GM23338 (cell line): ENCODE measurements around the gene TXNDC16. TPM values are rescaled to one million over a fixed set of nuclear protein-coding genes. Genes with fewer than 3 reads are reported as not detected.
A peak's percentile ranks its signal among the peaks of the same experiment; 100 is the strongest.

Experiments used
- ATAC-seq: fragments of 200-7000 bp; cut with Tn5 transposase; 3 replicates; pipeline ENCODE4 v1.9.1; 2020
- DNase-seq: peaks from one replicate; pipeline ENCODE4 v3.0.0-alpha.2; 2015; ENCODE audit warnings: low spot score
- H2AFZ ChIP-seq: fragments of 200-600 bp; sonication (generic); 2 replicates; pipeline ENCODE4 v1.8.0; 2016; ENCODE audit warnings: antibody characterized with exemption, mild to moderate bottlenecking, moderate library complexity
- H3F3A ChIP-seq: fragments of 200-600 bp; sonication (generic); replicated peaks from 2 replicates; pipeline ENCODE4 v1.8.0; 2017; ENCODE audit warnings: antibody characterized with exemption, mixed run types, low read depth
- H3K27ac ChIP-seq: fragments of 200-600 bp; sonication (generic); 2 replicates; pipeline ENCODE4 v1.6.1; 2016; ENCODE audit warnings: low read depth
- H3K27me3 ChIP-seq: fragments of 200-600 bp; sonication (generic); 2 replicates; pipeline ENCODE4 v1.8.0; 2016; ENCODE audit warnings: mild to moderate bottlenecking, mixed run types, moderate library complexity; ENCODE audit not compliant: insufficient read depth
- H3K36me3 ChIP-seq: fragments of 200-600 bp; sonication (generic); 2 replicates; pipeline ENCODE4 v1.8.0; 2016; ENCODE audit warnings: mild to moderate bottlenecking; ENCODE audit not compliant: insufficient read depth
- H3K4me1 ChIP-seq: fragments of 200-600 bp; sonication (generic); 2 replicates; pipeline ENCODE4 v1.8.0; 2016; ENCODE audit warnings: mild to moderate bottlenecking, moderate library complexity; ENCODE audit not compliant: insufficient read depth
- H3K4me2 ChIP-seq: fragments of 200-600 bp; sonication (generic); 2 replicates; pipeline ENCODE4 v1.7.1; 2017; ENCODE audit warnings: mixed run types
- H3K4me3 ChIP-seq: fragments of 200-600 bp; sonication (generic); 2 replicates; pipeline ENCODE4 v1.6.1; 2016; ENCODE audit warnings: mixed run types
- H3K79me2 ChIP-seq: fragments of 200-600 bp; sonication (generic); replicated peaks from 2 replicates; pipeline ENCODE4 v1.8.0; 2017; ENCODE audit warnings: mild to moderate bottlenecking; ENCODE audit not compliant: insufficient read depth
- H3K9me2 ChIP-seq: fragments of 200-600 bp; sonication (generic); 2 replicates; pipeline ENCODE4 v1.8.0; 2017; ENCODE audit not compliant: insufficient read depth
- H4K20me1 ChIP-seq: fragments of 200-600 bp; sonication (generic); replicated peaks from 2 replicates; pipeline ENCODE4 v1.8.0; 2017; ENCODE audit warnings: mild to moderate bottlenecking; ENCODE audit not compliant: insufficient read depth
- H3K27ac Mint-ChIP-seq: 2 replicates; pipeline ENCODE4 v1.8.0; 2020; ENCODE audit warnings: inconsistent platforms, mild to moderate bottlenecking, moderate library complexity, mixed read lengths
- H3K27me3 Mint-ChIP-seq: 3 replicates; pipeline ENCODE4 v1.8.0; 2022; ENCODE audit warnings: low read depth, mild to moderate bottlenecking, moderate library complexity, mixed read lengths, inconsistent platforms; ENCODE audit not compliant: insufficient read depth, poor library complexity
- H3K36me3 Mint-ChIP-seq: 3 replicates; pipeline ENCODE4 v1.8.0; 2021; ENCODE audit warnings: low read depth, mild to moderate bottlenecking, inconsistent platforms, moderate library complexity, mixed read lengths
- H3K4me1 Mint-ChIP-seq: 3 replicates; pipeline ENCODE4 v1.8.0; 2020; ENCODE audit warnings: mild to moderate bottlenecking, inconsistent platforms, mixed read lengths
- H3K4me3 Mint-ChIP-seq: 3 replicates; pipeline ENCODE4 v1.8.0; 2021; ENCODE audit warnings: moderate library complexity, mild to moderate bottlenecking, inconsistent platforms, mixed read lengths
- H3K9me3 Mint-ChIP-seq: 3 replicates; pipeline ENCODE4 v1.8.0; 2020; ENCODE audit warnings: moderate library complexity, mild to moderate bottlenecking, inconsistent platforms, mixed read lengths
- CREB1 ChIP-seq: fragments of 250-450 bp; sonication (Bioruptor Pico); IDR thresholded peaks from 2 replicates; pipeline ENCODE4 v1.5.0; 2020; ENCODE audit warnings: low read depth, mild to moderate bottlenecking, moderate library complexity
- EZH2 ChIP-seq: fragments of 200-600 bp; sonication (generic); IDR thresholded peaks from one replicate; pipeline ENCODE4 v1.8.0; 2017; ENCODE audit warnings: antibody characterized with exemption, mild to moderate bottlenecking, low read depth; ENCODE audit not compliant: unreplicated experiment
- EZH2phosphoT487 ChIP-seq: fragments of 200-600 bp; sonication (generic); IDR thresholded peaks from one replicate; pipeline ENCODE4 v1.8.1; 2018; ENCODE audit warnings: antibody characterized with exemption; ENCODE audit not compliant: unreplicated experiment
- JUNB ChIP-seq: IDR thresholded peaks from one replicate; pipeline ENCODE4 v1.6.1; 2016; ENCODE audit warnings: antibody characterized with exemption; ENCODE audit not compliant: unreplicated experiment
- POLR2AphosphoS5 ChIP-seq: IDR thresholded peaks from 2 replicates; pipeline ENCODE4 v1.6.1; 2016; ENCODE audit warnings: antibody characterized with exemption, low read depth
- ZNF114 ChIP-seq: fragments of 250-450 bp; sonication (Bioruptor Pico); IDR thresholded peaks from 2 replicates; pipeline ENCODE4 v1.5.0; 2020; ENCODE audit warnings: mild to moderate bottlenecking, moderate library complexity
- ZNF331 ChIP-seq: fragments of 250-450 bp; sonication (Bioruptor Pico); IDR thresholded peaks from 2 replicates; pipeline ENCODE4 v1.5.0; 2020; ENCODE audit warnings: low read depth, mild to moderate bottlenecking, moderate library complexity
- polyA plus RNA-seq: library from polyadenylated mRNA; unstranded; fragments of >200 nt; fragmentation: Nextera tagmentation; extraction: Ambion mirVana; gene quantifications from 2 replicates; pipeline ENCODE4 v1.2.1, GENCODE V29; 2016
- total RNA-seq: library from RNA; depleted of rRNA; stranded (reverse); fragments of >200 nt; shearing (Covaris generic); gene quantifications from 2 replicates; pipeline ENCODE4 v1.2.3, GENCODE V29; 2014
- TF ChIP-seq, protein P1 (sequence below), 2 experiments: fragments of 200-600 bp in 1 of 2; sonication (generic) in 1 of 2; conservative IDR thresholded peaks; 2 replicates each; pipeline versions ENCODE4 v1.5.1 to v1.6.1; 2016 to 2017; ENCODE audit warnings: antibody characterized with exemption in 2 of 2, low read depth in 2 of 2, mild to moderate bottlenecking in 2 of 2, moderate library complexity in 1 of 2
- TF ChIP-seq, protein P2 (sequence below): IDR thresholded peaks from one replicate; pipeline ENCODE4 v1.6.1; 2018; ENCODE audit warnings: antibody characterized with exemption; ENCODE audit not compliant: unreplicated experiment

TXNDC16 gene
- total and polyA plus RNA-seq, 2 experiments from 2014 or later: 13.6 to 14.0 TPM

GRCh38 chr14:52399921-52400595, 152.2 kb downstream of the TXNDC16 start:
- H3K4me3 ChIP-seq: no peak overlapping the region
- H3K36me3 ChIP-seq: no peaks in the 10 kb centered on the region; the same call in 1 of the 2 replicates
- no peaks in the 10 kb centered on the region for H3K27me3 ChIP-seq
- no peak overlapping the region for H3K4me3 Mint-ChIP-seq
- DNase-seq (peak; percentile 42), ATAC-seq (peak; percentile 61; the same call in 2 of the 3 replicates)
- no peaks in the 10 kb centered on the region for H3K27me3 Mint-ChIP-seq
- H3K4me1 ChIP-seq: peaks cover 7% of the 10 kb centered on the region; the same call in 1 of the 2 replicates
- H3K9me2 ChIP-seq: peaks cover under 1% of the 10 kb centered on the region; the same call in 1 of the 2 replicates
- H2AFZ ChIP-seq: no peak overlapping the region; the same call in 1 of the 2 replicates
- H3K27ac Mint-ChIP-seq: no peak overlapping the region
- no peak overlapping the region for H3K4me2 ChIP-seq
- no peaks in the 10 kb centered on the region for H3F3A ChIP-seq
- H3K27ac ChIP-seq: no peak overlapping the region
- H3K9me3 Mint-ChIP-seq: peaks cover 3% of the 10 kb centered on the region; the same call in 1 of the 3 replicates
- H3K79me2 ChIP-seq: no peaks in the 10 kb centered on the region
- TF ChIP-seq ZNF114 (CRISPR knock-in tag) (no peak), EZH2 (no peak)
- TF ChIP-seq, protein P1, sequence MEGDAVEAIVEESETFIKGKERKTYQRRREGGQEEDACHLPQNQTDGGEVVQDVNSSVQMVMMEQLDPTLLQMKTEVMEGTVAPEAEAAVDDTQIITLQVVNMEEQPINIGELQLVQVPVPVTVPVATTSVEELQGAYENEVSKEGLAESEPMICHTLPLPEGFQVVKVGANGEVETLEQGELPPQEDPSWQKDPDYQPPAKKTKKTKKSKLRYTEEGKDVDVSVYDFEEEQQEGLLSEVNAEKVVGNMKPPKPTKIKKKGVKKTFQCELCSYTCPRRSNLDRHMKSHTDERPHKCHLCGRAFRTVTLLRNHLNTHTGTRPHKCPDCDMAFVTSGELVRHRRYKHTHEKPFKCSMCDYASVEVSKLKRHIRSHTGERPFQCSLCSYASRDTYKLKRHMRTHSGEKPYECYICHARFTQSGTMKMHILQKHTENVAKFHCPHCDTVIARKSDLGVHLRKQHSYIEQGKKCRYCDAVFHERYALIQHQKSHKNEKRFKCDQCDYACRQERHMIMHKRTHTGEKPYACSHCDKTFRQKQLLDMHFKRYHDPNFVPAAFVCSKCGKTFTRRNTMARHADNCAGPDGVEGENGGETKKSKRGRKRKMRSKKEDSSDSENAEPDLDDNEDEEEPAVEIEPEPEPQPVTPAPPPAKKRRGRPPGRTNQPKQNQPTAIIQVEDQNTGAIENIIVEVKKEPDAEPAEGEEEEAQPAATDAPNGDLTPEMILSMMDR (conservative IDR thresholded peaks at IDR 0.05; ENCODE audit: low read depth in 2 of 2): peak; percentile 14 to 29; a peak in 1 of 4 replicates
- no peaks in the 10 kb centered on the region for H4K20me1 ChIP-seq
- H3K4me1 Mint-ChIP-seq: no peaks in the 10 kb centered on the region; the same call in 1 of the 3 replicates
- no peaks in the 10 kb centered on the region for H3K36me3 Mint-ChIP-seq

GRCh38 chr14:52399104-52399503, 153.2 kb downstream of the TXNDC16 start:
- Histone ChIP-seq H3K4me2 (no peak overlapping the region), H3K4me1 (peaks cover 7% of the 10 kb centered on the region; the same call in 1 of the 2 replicates), H4K20me1 (no peaks in the 10 kb centered on the region), H2AFZ (0 out of 2 replicates have a peak overlapping the region, but pooled peaks have one; percentile 63), H3K9me2 (no peaks in the 10 kb centered on the region), H3K27ac (no peak overlapping the region), H3K36me3 (no peaks in the 10 kb centered on the region; the same call in 1 of the 2 replicates), H3F3A (no peaks in the 10 kb centered on the region), H3K79me2 (no peaks in the 10 kb centered on the region), H3K27me3 (no peaks in the 10 kb centered on the region), H3K4me3 (no peak overlapping the region)
- H3K4me3 Mint-ChIP-seq: no peak overlapping the region
- peaks cover 3% of the 10 kb centered on the region; the same call in 1 of the 3 replicates for H3K9me3 Mint-ChIP-seq
- no peak overlapping the region for H3K27ac Mint-ChIP-seq
- no peaks in the 10 kb centered on the region; the same call in 1 of the 3 replicates for H3K4me1 Mint-ChIP-seq
- no peaks in the 10 kb centered on the region for H3K27me3 Mint-ChIP-seq
- DNase-seq (no peak), ATAC-seq (no peak)
- H3K36me3 Mint-ChIP-seq: no peaks in the 10 kb centered on the region
- TF ChIP-seq ZNF114 (CRISPR knock-in tag) (no peak), EZH2phosphoT487 (no peak), CREB1 (CRISPR knock-in tag) (no peak), POLR2AphosphoS5 (no peak), EZH2 (no peak), ZNF331 (CRISPR knock-in tag) (no peak), JUNB (no peak)
- TF ChIP-seq, protein P2, sequence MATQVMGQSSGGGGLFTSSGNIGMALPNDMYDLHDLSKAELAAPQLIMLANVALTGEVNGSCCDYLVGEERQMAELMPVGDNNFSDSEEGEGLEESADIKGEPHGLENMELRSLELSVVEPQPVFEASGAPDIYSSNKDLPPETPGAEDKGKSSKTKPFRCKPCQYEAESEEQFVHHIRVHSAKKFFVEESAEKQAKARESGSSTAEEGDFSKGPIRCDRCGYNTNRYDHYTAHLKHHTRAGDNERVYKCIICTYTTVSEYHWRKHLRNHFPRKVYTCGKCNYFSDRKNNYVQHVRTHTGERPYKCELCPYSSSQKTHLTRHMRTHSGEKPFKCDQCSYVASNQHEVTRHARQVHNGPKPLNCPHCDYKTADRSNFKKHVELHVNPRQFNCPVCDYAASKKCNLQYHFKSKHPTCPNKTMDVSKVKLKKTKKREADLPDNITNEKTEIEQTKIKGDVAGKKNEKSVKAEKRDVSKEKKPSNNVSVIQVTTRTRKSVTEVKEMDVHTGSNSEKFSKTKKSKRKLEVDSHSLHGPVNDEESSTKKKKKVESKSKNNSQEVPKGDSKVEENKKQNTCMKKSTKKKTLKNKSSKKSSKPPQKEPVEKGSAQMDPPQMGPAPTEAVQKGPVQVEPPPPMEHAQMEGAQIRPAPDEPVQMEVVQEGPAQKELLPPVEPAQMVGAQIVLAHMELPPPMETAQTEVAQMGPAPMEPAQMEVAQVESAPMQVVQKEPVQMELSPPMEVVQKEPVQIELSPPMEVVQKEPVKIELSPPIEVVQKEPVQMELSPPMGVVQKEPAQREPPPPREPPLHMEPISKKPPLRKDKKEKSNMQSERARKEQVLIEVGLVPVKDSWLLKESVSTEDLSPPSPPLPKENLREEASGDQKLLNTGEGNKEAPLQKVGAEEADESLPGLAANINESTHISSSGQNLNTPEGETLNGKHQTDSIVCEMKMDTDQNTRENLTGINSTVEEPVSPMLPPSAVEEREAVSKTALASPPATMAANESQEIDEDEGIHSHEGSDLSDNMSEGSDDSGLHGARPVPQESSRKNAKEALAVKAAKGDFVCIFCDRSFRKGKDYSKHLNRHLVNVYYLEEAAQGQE: no peak
- TF ChIP-seq, protein P1 (conservative IDR thresholded peaks at IDR 0.05; ENCODE audit: low read depth in 2 of 2): no peak
